ENCODE data around the gene GDF10.

Gene GDF10

GRCh38 chr10:47314416-47314970 lies 14.5 kb downstream of the GDF10 start:
- DNase-seq (ENCODE audit: low read depth) = no peak

GRCh38 chr10:47315421-47315820 lies 15.4 kb downstream of the GDF10 start:
- DNase-seq (ENCODE audit: low read depth) = no peak

GRCh38 chr10:47316131-47316530 lies 16.1 kb downstream of the GDF10 start:
- DNase-seq (ENCODE audit: low read depth) = no peak

GRCh38 chr10:47317251-47317650 lies 17.3 kb downstream of the GDF10 start:
- no peak for DNase-seq (ENCODE audit: low read depth)

GRCh38 chr10:47318706-47319105 lies 18.7 kb downstream of the GDF10 start:
- DNase-seq (ENCODE audit: low read depth) = no peak

GRCh38 chr10:47319784-47320183 lies 19.8 kb downstream of the GDF10 start:
- DNase-seq (ENCODE audit: low read depth) = no peak

GRCh38 chr10:47320812-47321211 lies 20.8 kb downstream of the GDF10 start:
- DNase-seq (ENCODE audit: low read depth) = no peak

- no peak for DNase-seq (ENCODE audit: low read depth)
These were observed 21.7 kb downstream of the GDF10 start for GRCh38 chr10:47321521-47322195.

GRCh38 chr10:47322300-47323061 lies 22.5 kb downstream of the GDF10 start, which contains the start of gene GDF2:
Gene GDF2, plus strand, starts transcription at chr10:47322454. Its CDS starts 215 bp downstream, at chr10:47322669.
- no peak for DNase-seq (ENCODE audit: low read depth)

GRCh38 chr10:47323087-47323486 lies 23.1 kb downstream of the GDF10 start:
- no peak for DNase-seq (ENCODE audit: low read depth)

- DNase-seq (ENCODE audit: low read depth) = no peak
These were observed 23.8 kb downstream of the GDF10 start for GRCh38 chr10:47323636-47324296.

GRCh38 chr10:47325303-47326291 lies 25.6 kb downstream of the GDF10 start:
- no peak for DNase-seq (ENCODE audit: low read depth)

GRCh38 chr10:47326306-47326926 lies 26.4 kb downstream of the GDF10 start:
- no peak for DNase-seq (ENCODE audit: low read depth)

- DNase-seq (ENCODE audit: low read depth) = no peak
These were observed 26.9 kb downstream of the GDF10 start for GRCh38 chr10:47326927-47327330.

GRCh38 chr10:47329855-47330254 lies 29.9 kb downstream of the GDF10 start:
- no peak for DNase-seq (ENCODE audit: low read depth)

- no peak for DNase-seq (ENCODE audit: low read depth)
These were observed 30.4 kb downstream of the GDF10 start for GRCh38 chr10:47330366-47330765.

- no peak for DNase-seq (ENCODE audit: low read depth)
These were observed 30.8 kb downstream of the GDF10 start for GRCh38 chr10:47330804-47331203.

GRCh38 chr10:47331491-47331890 lies 31.5 kb downstream of the GDF10 start:
- DNase-seq (ENCODE audit: low read depth) = no peak

- DNase-seq (ENCODE audit: low read depth) = no peak
These were observed 32.0 kb downstream of the GDF10 start for GRCh38 chr10:47331954-47332353.

GRCh38 chr10:47332371-47332770 lies 32.4 kb downstream of the GDF10 start:
- DNase-seq (ENCODE audit: low read depth) = no peak

- no peak for DNase-seq (ENCODE audit: low read depth)
These were observed 32.9 kb downstream of the GDF10 start for GRCh38 chr10:47332946-47333345.
